PC-9 (cell line): ENCODE data around the gene KIF6. TPM values are rescaled to one million over a fixed set of nuclear protein-coding genes. Genes with fewer than 3 reads are reported as not detected.
"Not testable (repeated sequence)": the region's sequence is repeated elsewhere in the genome, so short reads cannot be mapped to it uniquely, and the experiment has no call there.

Experiments
- BruUV-seq: library from RNA; stranded (reverse); fragments of 400-500 nt; replicated peaks from 2 replicates; lab custom pipeline; 2021; lab: Mats Ljungman, UMichigan
- CTCF ChIA-PET: fragments of 300-600 bp; sonication (Branson Sonifier 250); formaldehyde crosslinking; loops from one replicate; lab custom pipeline; 2022; ENCODE audit warnings: antibody characterized with exemption; lab: Charles Lee
- POLR2A ChIA-PET: fragments of 300-600 bp; sonication (Branson Sonifier 250); formaldehyde crosslinking; loops from one replicate; lab custom pipeline; 2022; ENCODE audit warnings: antibody characterized with exemption; ENCODE audit not compliant: unreplicated experiment; lab: Charles Lee
- DNase-seq, 2 experiments: peaks; one replicate each; pipeline versions ENCODE4 v3.0.0 to v3.0.0-alpha.2; 2015 to 2022; ENCODE audit warnings: mixed read lengths in 1 of 2
- H2AFZ ChIP-seq: fragments of 200-600 bp; sonication (generic); 2 replicates; pipeline ENCODE4 v1.8.1; 2017; ENCODE audit warnings: antibody characterized with exemption
- H3F3A ChIP-seq: fragments of 200-600 bp; sonication (generic); 2 replicates; pipeline ENCODE4 v1.8.1; 2017; ENCODE audit warnings: antibody characterized with exemption, mild to moderate bottlenecking, low read depth; ENCODE audit not compliant: insufficient read depth
- H3K27ac ChIP-seq: fragments of 200-600 bp; sonication (generic); 2 replicates; pipeline ENCODE4 v1.6.1; 2016; ENCODE audit warnings: mixed run types
- H3K27me3 ChIP-seq: fragments of 200-600 bp; sonication (generic); 2 replicates; pipeline ENCODE4 v1.6.1; 2016; ENCODE audit warnings: low read depth, mixed run types; ENCODE audit not compliant: insufficient read depth
- H3K36me3 ChIP-seq: fragments of 200-600 bp; sonication (generic); 2 replicates; pipeline ENCODE4 v1.6.1; 2016; ENCODE audit warnings: low read depth, mixed run types
- H3K4me1 ChIP-seq: fragments of 200-600 bp; sonication (generic); replicated peaks from 2 replicates; pipeline ENCODE4 v1.6.1; 2016; ENCODE audit warnings: mixed run types; ENCODE audit not compliant: insufficient read depth
- H3K4me2 ChIP-seq: fragments of 200-600 bp; sonication (generic); 2 replicates; pipeline ENCODE4 v1.6.1; 2017; ENCODE audit warnings: mixed run types
- H3K4me3 ChIP-seq: fragments of 200-600 bp; sonication (generic); 2 replicates; pipeline ENCODE4 v1.6.1; 2016; ENCODE audit warnings: mixed run types
- H3K79me2 ChIP-seq: fragments of 200-600 bp; sonication (generic); 2 replicates; pipeline ENCODE4 v1.6.1; 2017; ENCODE audit warnings: low read depth, mixed run types
- H3K9me2 ChIP-seq: fragments of 200-600 bp; sonication (generic); 2 replicates; pipeline ENCODE4 v1.8.1; 2017; ENCODE audit warnings: mild to moderate bottlenecking; ENCODE audit not compliant: insufficient read depth
- H3K9me3 ChIP-seq: fragments of 200-600 bp; sonication (generic); 2 replicates; pipeline ENCODE4 v1.8.1; 2016; ENCODE audit warnings: low read depth; ENCODE audit not compliant: insufficient read depth
- H4K20me1 ChIP-seq: fragments of 200-600 bp; sonication (generic); 2 replicates; pipeline ENCODE4 v1.8.1; 2017; ENCODE audit not compliant: insufficient read depth
- EZH2 ChIP-seq: fragments of 200-600 bp; sonication (generic); IDR thresholded peaks from 2 replicates; pipeline ENCODE4 v1.8.0; 2017; ENCODE audit warnings: antibody characterized with exemption, low read depth
- intact Hi-C: fragments of 100-400 bp; cut with micrococcal nuclease; formaldehyde crosslinking; loops from one replicate; pipeline ENCODE4 v1.10.0; 2022; ENCODE audit not compliant: unreplicated experiment
- total RNA-seq: library from RNA; stranded (reverse); gene quantifications from 2 replicates; pipeline ENCODE4 v1.2.3, GENCODE V29; 2021
- TF ChIP-seq, protein P1 (sequence below): fragments of 200-600 bp; sonication (generic); conservative IDR thresholded peaks from 2 replicates; pipeline ENCODE4 v1.6.1; 2017; ENCODE audit warnings: mixed run types, antibody characterized with exemption, mild to moderate bottlenecking, moderate library complexity

The KIF6 gene
- total RNA-seq, 1 experiment from 2014 or later = not detected

DNA sequence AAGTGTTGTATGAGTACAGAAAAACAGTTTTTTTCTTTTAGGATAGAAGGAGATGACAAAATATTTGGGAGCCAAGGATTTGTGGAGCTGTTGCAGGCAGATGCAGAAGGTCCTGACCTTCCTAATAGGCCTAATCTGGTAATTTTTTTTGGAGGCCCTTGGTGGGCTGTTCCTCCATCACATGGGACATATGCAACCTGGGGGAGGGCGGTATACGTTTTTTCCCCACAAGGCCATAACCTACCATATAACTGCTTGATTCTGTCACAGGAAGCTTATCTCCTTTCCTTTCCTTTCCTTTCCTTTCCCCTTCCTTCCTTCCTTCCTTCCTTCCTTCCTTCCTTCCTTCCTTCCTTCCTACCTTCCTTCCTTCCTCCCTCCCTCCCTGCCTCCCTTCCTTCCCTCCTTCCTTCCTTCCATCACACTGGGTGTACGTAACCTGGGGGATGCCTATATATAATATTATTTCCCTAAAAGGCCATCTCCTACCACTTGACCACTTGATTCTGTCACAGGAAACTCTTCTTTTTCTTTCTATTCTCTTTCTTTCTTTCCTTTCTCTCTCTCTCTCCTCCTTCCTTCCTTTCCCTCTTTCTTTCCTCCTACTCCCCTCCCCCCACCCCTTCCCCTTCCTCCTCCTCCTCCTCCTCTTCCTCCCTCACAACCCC is 217.7 kb downstream of the KIF6 start:
- peaks cover 15% of the 10 kb centered on the region for H3K27me3 ChIP-seq
- H3K4me1 ChIP-seq = no peaks in the 10 kb centered on the region
- no peak overlapping the region for H2AFZ ChIP-seq
- no peak overlapping the region for H3K27ac ChIP-seq
- no TSS peak for BruUV-seq
- H3K9me2 ChIP-seq = no peaks in the 10 kb centered on the region
- no peak for DNase-seq
- H3F3A ChIP-seq = no peaks in the 10 kb centered on the region
- H4K20me1 ChIP-seq = no peaks in the 10 kb centered on the region
- ChIA-PET POLR2A (no interaction called here), CTCF (no interaction called here)
- intact Hi-C loops = no loop called here
- H3K36me3 ChIP-seq = no peaks in the 10 kb centered on the region
- TF ChIP-seq EZH2 = no peak
- TF ChIP-seq, protein P1, sequence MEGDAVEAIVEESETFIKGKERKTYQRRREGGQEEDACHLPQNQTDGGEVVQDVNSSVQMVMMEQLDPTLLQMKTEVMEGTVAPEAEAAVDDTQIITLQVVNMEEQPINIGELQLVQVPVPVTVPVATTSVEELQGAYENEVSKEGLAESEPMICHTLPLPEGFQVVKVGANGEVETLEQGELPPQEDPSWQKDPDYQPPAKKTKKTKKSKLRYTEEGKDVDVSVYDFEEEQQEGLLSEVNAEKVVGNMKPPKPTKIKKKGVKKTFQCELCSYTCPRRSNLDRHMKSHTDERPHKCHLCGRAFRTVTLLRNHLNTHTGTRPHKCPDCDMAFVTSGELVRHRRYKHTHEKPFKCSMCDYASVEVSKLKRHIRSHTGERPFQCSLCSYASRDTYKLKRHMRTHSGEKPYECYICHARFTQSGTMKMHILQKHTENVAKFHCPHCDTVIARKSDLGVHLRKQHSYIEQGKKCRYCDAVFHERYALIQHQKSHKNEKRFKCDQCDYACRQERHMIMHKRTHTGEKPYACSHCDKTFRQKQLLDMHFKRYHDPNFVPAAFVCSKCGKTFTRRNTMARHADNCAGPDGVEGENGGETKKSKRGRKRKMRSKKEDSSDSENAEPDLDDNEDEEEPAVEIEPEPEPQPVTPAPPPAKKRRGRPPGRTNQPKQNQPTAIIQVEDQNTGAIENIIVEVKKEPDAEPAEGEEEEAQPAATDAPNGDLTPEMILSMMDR = no peak
- H3K79me2 ChIP-seq = no peaks in the 10 kb centered on the region
- H3K4me3 ChIP-seq = no peak overlapping the region
- no peak overlapping the region for H3K4me2 ChIP-seq
- peaks cover 3% of the 10 kb centered on the region; the same call in 1 of the 2 replicates for H3K9me3 ChIP-seq

- intact Hi-C loops, DNase-seq, H4K20me1 ChIP-seq, BruUV-seq, H3F3A ChIP-seq, H2AFZ ChIP-seq, H3K9me3 ChIP-seq, POLR2A ChIA-PET, H3K36me3 ChIP-seq, H3K27ac ChIP-seq, H3K27me3 ChIP-seq, H3K4me2 ChIP-seq, H3K9me2 ChIP-seq, H3K79me2 ChIP-seq, H3K4me1 ChIP-seq, CTCF ChIA-PET, H3K4me3 ChIP-seq: not testable (repeated sequence)
These were observed 222.7 kb downstream of the KIF6 start for GRCh38 chr6:39502362-39502955.

GRCh38 chr6:39499053-39499452 is 226.2 kb downstream of the KIF6 start:
- CTCF ChIA-PET = no interaction called here
- H3K79me2 ChIP-seq = no peaks in the 10 kb centered on the region
- H3F3A ChIP-seq = no peaks in the 10 kb centered on the region
- H3K4me3 ChIP-seq = no peak overlapping the region
- peaks cover 38% of the 10 kb centered on the region for H3K27me3 ChIP-seq
- intact Hi-C loops = no loop called here
- BruUV-seq = no TSS peak
- H4K20me1 ChIP-seq = no peaks in the 10 kb centered on the region
- H3K36me3 ChIP-seq = no peaks in the 10 kb centered on the region
- no peaks in the 10 kb centered on the region for H3K9me2 ChIP-seq
- H3K27ac ChIP-seq = no peak overlapping the region
- H2AFZ ChIP-seq = no peak overlapping the region
- TF ChIP-seq, protein P1 = no peak
- no peak for TF ChIP-seq EZH2
- no peak for DNase-seq
- no peak overlapping the region for H3K4me2 ChIP-seq
- POLR2A ChIA-PET = no interaction called here
- peaks cover 7% of the 10 kb centered on the region; the same call in 1 of the 2 replicates for H3K9me3 ChIP-seq
- H3K4me1 ChIP-seq = no peaks in the 10 kb centered on the region
